ENCODE data around the gene HEATR5A. TPM values are rescaled to one million over a fixed set of nuclear protein-coding genes. Genes with fewer than 3 reads are reported as not detected.

HEATR5A gene
- total RNA-seq, 2 donors from 2014 or later, result 31.7 to 36.4 TPM

GRCh38 chr14:31323419-31323818 is 96.9 kb downstream of the HEATR5A start:
- no peaks in the 10 kb centered on the region for H3K27me3 Mint-ChIP-seq (ENCODE audit: insufficient read depth)
- peaks cover 8% of the 10 kb centered on the region for H3K36me3 ChIP-seq (ENCODE audit: control insufficient read depth, insufficient read depth, low read length)
- no peak for DNase-seq
- no CpG with 5 or more reads among the region's 2 CpGs for WGBS, 2 experiments (ENCODE audit: insufficient coverage in 1 of 2, insufficient read length in 1 of 2)
- no peaks in the 10 kb centered on the region for H3K4me1 ChIP-seq (ENCODE audit: control insufficient read depth, insufficient read depth, low read length)
- no peak overlapping the region for H3K27ac ChIP-seq (ENCODE audit: low read depth, low read length)
- no peak for TF ChIP-seq CTCF (conservative IDR thresholded peaks at IDR 0.05)
- no peak overlapping the region for H3K4me3 Mint-ChIP-seq
- H3K4me3 ChIP-seq (ENCODE audit: low read length), result no peak overlapping the region
- H3K27me3 ChIP-seq (ENCODE audit: control insufficient read depth, insufficient read depth, low read length, poor library complexity, severe bottlenecking), result no peaks in the 10 kb centered on the region
- H3K9me3 ChIP-seq (ENCODE audit: control insufficient read depth, low read length), result no peaks in the 10 kb centered on the region
- no peak overlapping the region for H3K9ac ChIP-seq (ENCODE audit: extremely low read depth, low read length, poor library complexity, severe bottlenecking)
- no peak overlapping the region for H3K27ac Mint-ChIP-seq
- peaks cover 3% of the 10 kb centered on the region for H3K9me3 Mint-ChIP-seq
- H3K36me3 Mint-ChIP-seq (ENCODE audit: low read depth), result peaks cover 8% of the 10 kb centered on the region
- no peaks in the 10 kb centered on the region for H3K4me1 Mint-ChIP-seq

GRCh38 chr14:31320922-31321766 is 99.2 kb downstream of the HEATR5A start:
- H3K36me3 Mint-ChIP-seq (ENCODE audit: low read depth), result peaks cover 16% of the 10 kb centered on the region
- H3K4me3 Mint-ChIP-seq, result no peak overlapping the region
- H3K27me3 Mint-ChIP-seq (ENCODE audit: insufficient read depth), result no peaks in the 10 kb centered on the region
- Histone ChIP-seq H3K9me3 (ENCODE audit: control insufficient read depth, low read length) (no peaks in the 10 kb centered on the region), H3K36me3 (ENCODE audit: control insufficient read depth, insufficient read depth, low read length) (peaks cover 11% of the 10 kb centered on the region), H3K27me3 (ENCODE audit: control insufficient read depth, insufficient read depth, low read length, poor library complexity, severe bottlenecking) (no peaks in the 10 kb centered on the region), H3K9ac (ENCODE audit: extremely low read depth, low read length, poor library complexity, severe bottlenecking) (no peak overlapping the region), H3K27ac (ENCODE audit: low read depth, low read length) (no peak overlapping the region), H3K4me1 (ENCODE audit: control insufficient read depth, insufficient read depth, low read length) (no peaks in the 10 kb centered on the region), H3K4me3 (ENCODE audit: low read length) (no peak overlapping the region)
- TF ChIP-seq CTCF (conservative IDR thresholded peaks at IDR 0.05), result no peak
- H3K9me3 Mint-ChIP-seq, result no peaks in the 10 kb centered on the region
- peak overlapping the region; percentile 29 for H3K27ac Mint-ChIP-seq
- 93 to 98% methylated on average over 10 to 14 of the region's 14 CpGs for WGBS, 2 experiments (ENCODE audit: insufficient coverage in 1 of 2, insufficient read length in 1 of 2)
- no peaks in the 10 kb centered on the region for H3K4me1 Mint-ChIP-seq
- DNase-seq, result no peak

- no peaks in the 10 kb centered on the region for H3K27me3 ChIP-seq (ENCODE audit: control insufficient read depth, insufficient read depth, low read length, poor library complexity, severe bottlenecking)
- H3K9ac ChIP-seq (ENCODE audit: extremely low read depth, low read length, poor library complexity, severe bottlenecking), result no peak overlapping the region
- Mint-ChIP-seq H3K27me3 (ENCODE audit: insufficient read depth) (no peaks in the 10 kb centered on the region), H3K4me3 (no peak overlapping the region), H3K9me3 (no peaks in the 10 kb centered on the region), H3K36me3 (ENCODE audit: low read depth) (peaks cover 16% of the 10 kb centered on the region), H3K27ac (peak overlapping the region; percentile 29), H3K4me1 (no peaks in the 10 kb centered on the region)
- no peak for DNase-seq
- WGBS, 2 experiments (ENCODE audit: insufficient coverage in 1 of 2, insufficient read length in 1 of 2), result 92 to 98% methylated on average over 5 to 6 of the region's 6 CpGs
- no peaks in the 10 kb centered on the region for H3K4me1 ChIP-seq (ENCODE audit: control insufficient read depth, insufficient read depth, low read length)
- H3K27ac ChIP-seq (ENCODE audit: low read depth, low read length), result no peak overlapping the region
- H3K36me3 ChIP-seq (ENCODE audit: control insufficient read depth, insufficient read depth, low read length), result peaks cover 15% of the 10 kb centered on the region
- H3K4me3 ChIP-seq (ENCODE audit: low read length), result no peak overlapping the region
- no peaks in the 10 kb centered on the region for H3K9me3 ChIP-seq (ENCODE audit: control insufficient read depth, low read length)
- TF ChIP-seq CTCF (conservative IDR thresholded peaks at IDR 0.05), result no peak
These were observed 100.1 kb downstream of the HEATR5A start for GRCh38 chr14:31320216-31320615.

All from endodermal cell (in vitro differentiated cells).